ENCODE results near the gene THEM4. TPM values are rescaled to one million over a fixed set of nuclear protein-coding genes. Genes with fewer than 3 reads are reported as not detected.
"Not testable (repeated sequence)": the region's sequence is repeated elsewhere in the genome, so short reads cannot be mapped to it uniquely, and the experiment has no call there.

The THEM4 gene
- total RNA-seq, 1 experiment from 2014 or later: 39.7 TPM

DNA sequence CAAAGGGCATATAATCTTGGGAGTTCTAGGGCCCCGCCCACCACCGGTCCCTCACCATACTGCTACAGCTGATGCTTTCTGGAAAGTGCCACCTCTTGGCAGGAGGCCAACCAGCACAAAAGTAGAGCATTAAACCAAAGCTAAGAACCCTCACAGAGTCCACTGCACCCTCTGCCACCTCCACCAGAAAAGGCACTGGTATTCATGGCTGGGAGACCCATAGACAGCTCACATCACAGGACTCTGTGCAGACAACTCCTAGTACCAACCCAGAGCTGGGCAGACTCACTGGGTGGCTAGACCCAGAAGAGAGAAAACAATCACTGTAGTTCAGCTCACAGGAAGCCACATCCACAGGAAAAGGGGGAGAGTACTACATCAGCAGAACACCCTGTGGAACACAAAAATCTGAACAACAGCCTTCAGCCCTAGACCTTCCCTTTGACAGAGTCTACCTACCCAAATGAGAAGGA is 10.8 kb downstream of the THEM4 start:
- no peak for DNase-seq (ENCODE audit: extremely low read depth, low read depth)

DNA sequence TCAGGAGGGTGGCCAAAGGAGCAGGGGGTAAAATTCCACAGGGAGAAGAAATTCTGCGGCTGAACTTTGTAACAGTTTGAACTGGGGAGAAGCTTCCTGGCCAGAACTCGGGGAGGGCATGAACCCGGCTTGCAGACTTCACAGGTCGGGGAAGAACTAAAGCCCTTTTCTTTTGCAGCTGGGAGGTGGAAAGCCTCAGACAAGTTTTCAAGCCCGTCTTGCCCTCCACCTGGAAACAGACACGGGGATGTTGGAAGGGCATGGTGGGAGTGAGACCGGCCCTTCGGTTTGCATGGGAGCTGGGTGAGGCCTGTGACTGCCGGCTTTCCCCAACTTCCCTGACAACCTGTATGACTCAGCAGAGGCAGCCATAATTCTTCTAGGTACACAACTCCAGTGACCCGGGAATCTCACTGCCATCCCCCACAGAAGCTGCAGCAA is 11.3 kb downstream of the THEM4 start:
- DNase-seq (ENCODE audit: extremely low read depth, low read depth): no peak

DNA sequence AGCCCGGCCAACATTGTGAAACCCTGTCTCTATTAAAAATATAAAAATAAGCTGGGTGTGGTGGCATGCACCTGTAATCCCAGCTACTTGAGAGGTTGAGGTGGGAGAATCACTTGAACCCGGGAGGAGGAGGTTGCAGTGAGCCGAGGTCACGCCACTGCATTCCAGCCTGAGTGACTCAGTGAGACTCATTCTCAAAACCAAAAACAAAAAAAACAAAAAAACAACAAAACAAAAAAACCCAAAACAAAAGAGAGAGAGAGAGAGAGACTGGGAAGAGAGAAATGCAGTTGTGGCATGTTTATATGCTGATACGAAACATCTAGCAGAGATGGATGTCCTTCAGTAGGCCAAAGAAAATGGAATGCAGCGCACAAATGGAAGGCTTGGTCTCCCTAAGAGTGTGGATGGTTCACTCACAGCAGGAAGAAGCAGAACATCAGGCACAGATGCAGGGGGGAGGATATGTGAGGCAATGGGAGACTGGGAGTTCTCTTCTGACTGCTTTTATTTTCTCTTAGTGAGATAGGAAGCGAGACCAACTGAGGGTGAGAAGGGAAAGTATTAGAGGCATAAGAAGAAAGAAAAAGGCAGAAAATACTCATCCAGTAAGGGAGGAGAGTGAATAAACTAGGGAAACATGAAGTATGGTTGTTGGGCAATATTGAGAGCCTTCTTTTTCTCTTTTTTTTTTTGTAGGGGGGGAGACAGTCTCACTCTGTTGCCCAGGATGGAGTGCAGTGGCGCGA is 16.0 kb downstream of the THEM4 start:
- DNase-seq (ENCODE audit: extremely low read depth, low read depth): no peak

DNA sequence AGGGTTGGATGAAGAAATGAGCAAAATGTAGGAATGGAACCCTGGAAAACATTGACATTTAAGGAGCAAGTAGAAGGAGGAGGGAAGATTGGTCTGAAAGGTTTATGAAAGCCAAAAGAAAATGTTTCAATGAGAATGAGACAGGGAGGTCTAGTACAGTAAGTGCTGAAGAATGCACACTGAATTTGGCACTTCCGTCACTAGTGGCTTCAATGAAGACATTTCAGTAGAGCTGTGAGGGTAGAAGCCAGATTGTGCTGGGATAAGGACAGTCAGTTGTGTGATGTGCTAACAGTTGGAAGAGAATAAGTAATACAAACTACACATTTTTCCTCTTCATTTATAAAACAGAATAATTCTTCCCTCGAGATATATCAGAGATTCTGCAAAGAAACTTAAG is 17.1 kb downstream of the THEM4 start:
- no peak for DNase-seq (ENCODE audit: extremely low read depth, low read depth)

DNA sequence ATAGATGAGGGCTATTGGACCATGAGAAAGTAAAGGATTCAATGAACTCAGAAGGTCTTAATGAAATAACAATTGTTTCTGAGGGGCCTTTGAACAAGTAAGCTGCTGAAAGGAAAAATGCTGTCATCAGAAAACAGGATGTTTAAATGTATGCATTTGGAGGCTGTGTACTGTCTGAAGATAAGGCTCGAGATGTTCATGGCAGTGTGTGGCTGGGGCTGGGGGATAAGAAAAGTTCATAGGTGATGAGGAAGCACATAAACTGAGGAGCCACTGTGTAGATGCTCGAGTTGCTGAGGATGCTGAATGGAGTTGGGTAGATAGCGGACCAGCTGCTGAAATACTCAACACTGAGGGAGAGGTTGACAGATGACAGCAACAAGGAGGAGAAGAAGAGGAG is 17.8 kb downstream of the THEM4 start:
- no peak for DNase-seq (ENCODE audit: extremely low read depth, low read depth)

DNA sequence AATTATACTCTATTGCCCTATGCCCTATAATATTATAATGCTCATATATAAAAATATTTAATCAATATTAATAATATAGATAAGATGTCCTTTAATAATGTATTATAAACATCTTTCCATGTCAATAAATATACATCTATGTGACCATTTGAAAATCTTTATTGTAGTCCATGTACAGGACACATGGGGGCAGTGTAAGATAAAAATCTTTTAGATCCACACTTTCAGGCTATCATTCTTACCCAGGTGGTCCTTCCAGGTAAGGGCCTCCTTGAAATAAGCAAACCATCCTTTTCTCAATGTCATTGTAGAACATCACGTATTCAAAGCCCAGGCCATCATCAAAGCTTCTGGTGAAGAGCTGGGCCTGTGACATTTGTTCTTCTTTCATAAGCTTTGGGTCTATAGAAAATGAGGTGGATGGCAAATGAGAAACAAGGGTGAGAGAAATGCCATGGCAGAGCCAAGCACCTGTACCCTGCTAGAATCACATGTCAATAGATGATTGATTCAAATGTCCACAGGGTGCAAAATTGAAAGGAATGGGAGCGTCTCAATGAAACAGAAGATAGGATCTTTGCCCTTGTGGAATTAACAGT is 20.2 kb downstream of the THEM4 start:
- peak; percentile 25 for DNase-seq (ENCODE audit: extremely low read depth, low read depth)

DNA sequence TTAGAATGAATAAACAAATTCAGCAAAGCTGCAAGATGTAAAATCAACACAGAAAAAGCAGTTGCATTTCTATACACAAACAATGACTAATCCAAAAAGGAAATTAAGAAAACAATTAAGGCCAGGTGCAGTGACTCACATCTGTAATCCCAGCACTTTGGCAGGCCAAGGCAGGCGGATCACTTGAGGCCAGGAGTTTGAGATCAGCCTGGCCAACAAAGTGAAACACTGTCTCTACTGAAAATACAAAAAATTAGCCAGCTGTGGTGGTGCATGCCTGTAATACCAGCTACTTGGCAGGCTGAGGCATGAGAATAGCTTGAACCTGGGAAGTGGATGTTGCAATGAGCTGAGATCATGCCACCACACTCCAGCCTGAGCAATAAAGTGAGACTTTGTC is 22.3 kb downstream of the THEM4 start:
- DNase-seq (ENCODE audit: extremely low read depth, low read depth): no peak

DNA sequence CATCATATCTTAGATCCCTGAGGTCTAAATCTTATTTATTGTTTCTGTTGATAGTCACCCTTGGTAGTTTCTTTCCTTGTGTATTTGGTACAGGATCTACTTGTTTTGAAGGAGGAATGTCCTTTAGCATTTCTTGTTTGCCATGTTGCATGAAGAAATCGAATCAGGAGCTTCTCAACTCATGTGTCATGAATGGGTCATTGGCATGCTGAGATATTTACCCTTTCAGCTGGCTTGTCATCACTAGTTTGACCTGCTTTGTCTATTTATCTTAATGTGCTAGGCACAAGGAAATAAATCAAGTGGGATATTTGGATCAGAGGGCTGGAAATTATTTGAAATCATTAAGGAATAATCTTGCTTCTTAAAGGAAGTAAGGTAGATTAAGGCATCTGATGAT is 23.8 kb downstream of the THEM4 start:
- no peak for DNase-seq (ENCODE audit: extremely low read depth, low read depth)

DNA sequence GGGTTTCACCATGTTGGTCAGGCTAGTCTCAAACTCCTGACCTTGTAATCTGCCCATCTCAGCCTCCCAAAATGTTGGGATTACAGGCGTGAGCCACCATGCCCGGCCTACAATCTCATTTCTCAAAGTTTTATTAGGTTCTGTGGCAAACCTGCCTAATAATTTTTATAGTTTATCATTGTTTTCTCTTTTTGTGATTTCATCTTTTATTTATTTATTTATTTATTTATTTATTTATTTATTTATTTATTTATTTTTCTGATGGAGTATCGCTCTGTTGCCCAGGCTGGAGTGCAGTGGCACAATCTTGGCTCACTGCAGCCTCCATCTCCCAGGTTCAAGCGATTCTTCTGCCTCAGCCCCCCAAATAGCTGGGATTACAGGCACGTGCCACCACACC is 24.4 kb downstream of the THEM4 start:
- not testable (repeated sequence) for DNase-seq (ENCODE audit: extremely low read depth, low read depth)

DNA sequence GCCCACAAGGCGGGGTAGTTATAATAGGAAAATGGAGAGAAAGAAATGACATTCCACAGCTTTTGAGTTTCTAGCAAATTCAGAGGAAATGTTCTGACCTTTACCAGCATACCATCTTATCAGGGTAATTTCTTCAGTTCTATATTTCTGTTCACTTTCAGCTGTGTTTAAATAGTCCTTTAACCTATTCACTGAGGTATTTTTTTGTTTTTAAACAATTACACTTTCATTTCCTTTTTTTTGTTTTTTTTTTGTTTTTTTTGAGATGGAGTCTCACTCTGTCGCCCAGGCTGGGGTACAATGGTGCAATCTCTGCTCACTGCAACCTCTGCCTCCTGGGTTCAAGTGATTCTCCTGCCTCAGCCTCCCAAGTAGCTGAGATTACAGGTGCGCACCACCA is 24.9 kb downstream of the THEM4 start:
- DNase-seq (ENCODE audit: extremely low read depth, low read depth): not testable (repeated sequence)

DNA sequence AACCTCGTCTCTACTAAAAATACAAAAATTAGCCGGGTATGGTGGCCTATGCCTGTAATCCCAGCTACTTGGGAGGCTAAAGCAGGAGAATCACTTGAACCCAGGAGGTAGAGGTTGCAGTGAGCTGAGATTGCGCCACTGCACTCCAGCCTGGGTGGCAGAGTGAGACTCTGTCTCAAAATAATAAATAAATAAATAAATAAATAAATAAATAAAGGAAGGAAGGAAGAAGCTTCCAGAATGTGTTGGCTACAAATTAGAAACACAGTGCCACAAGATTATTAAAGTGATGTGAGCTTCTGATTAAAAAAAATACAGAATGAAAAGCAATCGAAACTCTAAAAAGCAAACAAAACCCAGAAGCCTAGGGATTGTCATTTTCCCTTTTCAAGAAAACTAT is 25.4 kb downstream of the THEM4 start:
- DNase-seq (ENCODE audit: extremely low read depth, low read depth): not testable (repeated sequence)

DNA sequence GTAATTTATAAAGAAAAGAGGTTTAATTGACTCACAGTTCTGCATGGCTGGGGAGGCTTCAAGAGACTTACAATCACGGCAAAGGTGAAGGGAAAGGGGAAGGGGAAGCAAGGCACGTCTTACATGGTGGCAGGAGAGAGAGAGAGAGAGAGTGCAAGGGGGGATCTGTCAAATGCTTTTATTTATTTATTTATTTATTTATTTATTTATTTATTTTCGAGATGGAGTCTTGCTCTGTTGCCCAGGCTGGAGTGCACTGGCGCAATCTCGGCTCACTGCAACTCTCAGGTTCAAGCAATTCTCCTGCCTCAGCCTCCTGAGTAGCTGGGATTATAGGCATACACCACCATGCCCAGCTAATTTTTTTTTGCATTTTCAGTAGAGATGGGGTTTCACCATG is 26.4 kb downstream of the THEM4 start:
- not testable (repeated sequence) for DNase-seq (ENCODE audit: extremely low read depth, low read depth)

DNA sequence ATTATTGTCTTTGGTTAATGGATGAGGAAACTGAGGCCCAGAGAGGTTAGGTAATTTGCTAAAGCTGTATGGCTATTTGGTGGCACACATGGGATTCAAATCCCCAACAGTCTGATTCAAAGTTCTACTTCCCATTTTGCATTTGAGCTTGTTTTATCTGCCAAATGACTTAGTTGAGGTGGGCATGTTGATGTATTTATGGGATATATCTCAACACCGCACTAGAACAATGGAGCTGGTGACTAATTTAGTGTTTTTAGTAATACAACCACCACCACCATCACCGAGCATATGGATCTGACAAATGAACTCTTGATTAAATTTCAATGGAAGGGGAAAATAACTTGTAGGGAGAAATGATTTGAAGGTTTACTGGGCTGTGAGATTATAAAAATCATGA is 26.8 kb downstream of the THEM4 start:
- DNase-seq (ENCODE audit: extremely low read depth, low read depth): no peak

DNA sequence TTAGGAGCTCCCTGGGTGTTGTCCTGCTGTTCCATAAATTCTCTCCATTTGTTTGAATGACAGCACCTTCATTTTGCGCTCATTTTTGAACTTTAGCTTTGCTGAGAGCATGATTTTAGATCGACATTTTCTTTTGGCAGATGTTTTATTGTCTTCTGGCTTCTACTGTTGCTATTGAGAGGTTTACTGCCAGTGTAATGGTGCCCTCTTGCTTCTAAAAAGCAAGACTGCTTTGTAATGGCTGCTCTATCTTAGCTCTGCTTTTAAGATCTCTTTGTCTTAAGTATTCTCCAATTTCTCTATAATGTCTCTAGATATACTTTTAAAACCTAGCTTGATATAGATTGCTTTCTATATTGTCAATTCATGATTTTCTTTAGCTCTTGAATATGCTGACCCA is 27.8 kb downstream of the THEM4 start:
- no peak for DNase-seq (ENCODE audit: extremely low read depth, low read depth)

DNA sequence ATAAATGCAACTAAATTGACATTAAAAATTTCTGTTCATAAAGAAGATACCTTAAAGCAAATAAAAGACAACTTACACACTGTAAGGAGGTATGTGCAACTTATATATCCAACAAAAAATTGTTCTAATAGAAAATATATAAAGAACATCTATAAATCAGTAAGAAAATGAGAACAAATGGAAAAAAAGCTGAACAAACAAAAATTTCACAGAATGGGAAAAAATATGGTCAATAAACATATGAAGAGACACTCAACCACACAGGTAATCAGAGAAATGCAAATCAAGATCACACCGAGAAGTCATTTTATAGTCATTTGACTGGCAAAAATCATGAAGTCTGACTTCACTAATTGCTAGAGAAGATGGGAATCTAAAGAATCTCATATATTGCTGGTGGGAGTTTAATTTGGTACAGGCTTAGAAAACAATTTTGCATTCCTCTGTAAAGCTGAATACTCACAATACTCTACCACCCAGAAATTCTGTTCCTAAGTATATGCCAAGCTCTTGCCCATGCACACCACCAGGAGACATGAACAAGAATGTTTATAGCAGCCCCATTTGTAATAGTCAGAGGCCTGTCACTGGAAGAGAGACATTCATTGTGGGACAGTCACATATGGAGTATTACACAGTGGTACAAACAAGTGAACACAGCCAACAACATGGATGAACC is 33.8 kb downstream of the THEM4 start:
- no peak for DNase-seq (ENCODE audit: extremely low read depth, low read depth)

DNA sequence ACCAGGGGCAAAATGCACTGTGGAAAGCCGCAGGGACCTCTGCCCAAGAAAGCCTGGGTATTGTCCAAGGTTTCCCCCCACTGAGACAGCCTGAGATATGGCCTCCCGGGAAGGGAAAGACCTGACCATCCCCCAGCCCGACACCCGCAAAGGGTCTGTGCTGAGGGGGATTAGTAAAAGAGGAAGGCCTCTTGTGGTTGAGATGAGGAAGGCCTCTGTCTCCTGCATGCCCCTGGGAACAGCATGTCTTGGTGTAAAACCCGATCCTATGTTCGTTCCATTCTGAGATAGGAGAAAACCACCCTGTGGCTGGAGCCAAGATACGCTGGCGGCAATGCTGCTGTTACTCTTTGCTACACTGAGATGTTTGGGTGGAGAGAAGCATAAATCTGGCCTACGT is 36.5 kb downstream of the THEM4 start:
- not testable (repeated sequence) for DNase-seq (ENCODE audit: extremely low read depth, low read depth)

DNA sequence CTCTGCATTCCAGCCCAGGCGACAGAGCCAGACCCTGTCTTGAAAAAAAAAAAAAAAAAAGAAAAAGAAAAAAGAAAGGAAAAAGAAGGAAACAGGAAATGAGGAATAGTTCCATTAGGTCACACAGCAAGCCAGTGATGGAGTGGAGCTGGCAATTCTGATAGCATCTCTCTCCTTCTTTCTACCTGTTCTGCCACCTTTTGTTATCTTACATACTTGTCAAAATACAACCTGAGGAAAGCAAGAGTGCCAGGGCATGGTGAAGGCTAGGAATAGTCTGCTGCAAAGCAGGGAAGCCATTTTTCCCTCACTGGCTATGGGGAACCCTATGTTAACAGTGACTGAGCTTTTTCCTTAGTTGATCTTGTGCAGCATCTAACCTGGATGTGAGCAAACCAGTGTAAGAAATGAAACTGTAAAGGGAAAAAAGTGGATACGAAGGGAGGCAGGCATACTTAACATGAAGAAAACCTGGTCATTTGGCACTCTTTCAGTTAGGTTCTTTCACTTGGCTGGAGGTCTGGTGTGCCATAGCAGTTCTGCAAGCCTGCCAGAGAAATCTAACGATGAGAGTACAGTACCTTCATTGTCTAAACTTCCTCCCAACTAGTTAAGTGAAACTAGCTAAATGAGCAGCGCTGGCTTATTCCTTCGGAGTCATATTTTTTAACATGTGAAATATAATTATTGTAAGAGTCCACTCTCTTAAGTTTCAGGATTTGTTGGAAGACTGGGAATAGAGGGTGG is 37.9 kb downstream of the THEM4 start:
- no peak for DNase-seq (ENCODE audit: extremely low read depth, low read depth)

DNA sequence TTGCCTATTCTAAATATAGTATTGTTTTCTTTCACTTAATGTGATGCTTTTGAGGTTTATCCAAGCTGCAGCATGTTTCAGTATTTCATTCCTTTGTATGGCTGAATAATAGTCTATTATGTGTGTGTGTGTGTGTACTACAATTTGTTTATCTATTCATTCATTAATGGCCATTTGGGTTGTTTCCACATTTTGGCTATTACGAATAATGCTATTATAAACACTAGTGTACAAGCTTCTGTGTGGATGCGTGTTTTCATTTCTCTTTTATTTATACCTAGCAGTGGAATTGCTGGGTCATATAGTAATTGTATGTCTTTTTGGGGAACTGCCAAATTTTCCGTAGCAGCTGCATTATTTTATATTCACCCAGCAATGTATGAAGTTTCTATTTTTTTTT is 40.8 kb downstream of the THEM4 start:
- no peak for DNase-seq (ENCODE audit: extremely low read depth, low read depth)

DNA sequence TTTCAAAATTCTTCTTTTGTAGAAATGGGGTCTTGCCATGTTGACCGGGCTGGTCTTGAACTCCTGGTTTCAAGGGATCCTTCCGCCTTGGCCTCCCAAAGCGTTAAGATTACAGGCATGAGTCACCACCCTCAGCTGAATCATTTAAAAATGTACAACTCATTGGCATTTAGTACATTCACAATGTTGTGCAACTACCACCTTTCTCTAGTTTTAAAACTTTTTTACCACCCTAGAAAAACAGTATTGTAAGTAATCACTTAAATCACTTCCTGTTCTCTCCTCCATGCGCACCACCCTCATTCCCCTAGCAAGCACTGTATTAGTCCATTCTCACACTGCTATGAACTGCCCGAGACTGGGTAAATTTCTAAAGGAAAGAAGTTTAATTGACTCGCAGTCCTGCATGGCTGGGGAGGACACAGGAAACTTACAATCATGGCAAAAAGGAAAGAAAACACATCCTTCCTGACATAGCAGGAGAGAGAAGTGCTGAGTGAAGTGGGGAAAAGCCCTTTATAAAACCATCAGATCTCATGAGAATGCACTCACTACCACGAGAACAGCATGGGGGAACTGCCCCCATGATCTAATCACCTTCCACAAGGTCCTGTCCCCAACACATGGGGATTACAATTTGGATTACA is 41.4 kb downstream of the THEM4 start:
- DNase-seq (ENCODE audit: extremely low read depth, low read depth): peak; percentile 29

DNA sequence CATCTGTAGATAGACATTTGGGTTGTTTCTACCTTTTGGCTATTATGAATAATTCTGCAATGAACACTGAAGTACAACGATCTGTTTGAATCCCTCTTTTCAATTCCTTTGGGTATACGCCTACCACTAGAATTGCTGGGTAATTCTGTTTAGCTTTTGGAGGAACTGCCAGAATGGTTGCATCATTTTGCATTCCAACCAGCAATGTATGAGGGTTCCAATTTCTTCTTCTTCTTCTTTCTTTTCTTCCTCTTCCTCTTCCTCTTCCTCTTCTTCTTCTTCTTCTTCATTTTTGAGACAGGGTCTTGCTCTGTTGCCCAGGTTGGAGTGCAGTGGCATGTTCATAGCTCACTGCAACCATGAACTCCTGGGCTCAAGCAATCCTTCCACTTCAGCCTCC is 42.0 kb downstream of the THEM4 start:
- no peak for DNase-seq (ENCODE audit: extremely low read depth, low read depth)

DNA sequence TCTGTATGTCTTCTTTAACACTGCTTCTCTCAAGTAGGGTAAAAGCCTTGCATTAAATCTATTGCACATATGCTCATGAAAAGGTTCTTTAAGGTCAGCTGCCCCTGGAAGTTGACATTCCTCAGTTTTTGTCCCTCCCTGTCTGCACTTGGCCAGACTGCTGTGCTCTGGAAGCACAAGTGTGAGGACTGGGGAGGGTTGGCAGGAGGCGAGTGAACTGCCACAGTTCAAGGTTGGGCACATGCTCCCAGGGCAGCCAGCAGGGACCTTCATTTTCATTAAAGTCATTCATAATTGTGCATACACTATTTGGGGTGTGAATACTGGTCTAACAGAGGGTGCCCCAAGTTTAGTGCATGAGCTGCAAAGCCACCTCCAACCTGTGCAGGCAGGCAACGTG is 44.9 kb downstream of the THEM4 start:
- DNase-seq (ENCODE audit: extremely low read depth, low read depth): no peak

All from NCI-H460 (cell line).